ENCODE results near the gene DIPK1B. TPM values are rescaled to one million over a fixed set of nuclear protein-coding genes. Genes with fewer than 3 reads are reported as not detected.

The DIPK1B gene
- total RNA-seq, 2 experiments from 2014 or later = 0.15 to 0.18 TPM

DNA sequence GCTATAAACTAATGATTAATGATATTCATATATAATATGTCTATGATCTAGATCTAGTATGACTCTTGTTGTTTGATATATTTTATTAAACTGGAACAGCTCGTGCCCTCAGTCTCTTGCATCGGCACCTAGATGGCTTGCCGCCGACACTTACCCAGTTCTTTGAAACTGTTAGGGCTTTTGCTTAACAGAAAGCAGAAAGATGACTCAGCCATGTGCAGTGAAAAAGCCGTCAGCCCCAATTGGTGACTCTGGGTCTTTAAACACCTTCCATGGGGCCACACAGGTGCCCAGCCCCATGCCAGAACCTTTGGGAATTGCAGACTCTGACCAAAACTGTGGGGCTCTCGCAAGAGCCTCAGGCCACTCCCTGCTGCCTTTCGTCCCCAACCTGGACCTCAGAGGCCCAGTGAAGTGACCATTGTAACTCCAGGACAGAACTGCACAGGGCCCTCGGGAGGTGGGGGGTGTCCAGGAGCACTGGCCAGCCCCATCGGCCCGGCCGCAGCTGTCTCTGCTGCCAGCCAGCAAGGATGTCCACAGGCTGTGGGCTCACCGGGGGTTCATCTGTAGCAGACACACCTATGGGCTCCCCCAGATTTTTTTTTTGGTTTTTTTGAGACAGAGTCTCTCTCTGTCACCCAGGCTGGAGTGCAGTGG is 22.6 kb downstream of the DIPK1B start:
- H3K4me3 Mint-ChIP-seq = no peak overlapping the region
- POLR2A ChIA-PET = no interaction called here
- H3K9me3 Mint-ChIP-seq = no peaks in the 10 kb centered on the region
- no peak for DNase-seq
- peaks cover 2% of the 10 kb centered on the region for H3K4me1 Mint-ChIP-seq
- H3K27me3 Mint-ChIP-seq = no peaks in the 10 kb centered on the region
- H3K27ac Mint-ChIP-seq = no peak overlapping the region
- CTCF ChIA-PET = no interaction called here
- H3K36me3 Mint-ChIP-seq (ENCODE audit: low read depth) = no peaks in the 10 kb centered on the region

DNA sequence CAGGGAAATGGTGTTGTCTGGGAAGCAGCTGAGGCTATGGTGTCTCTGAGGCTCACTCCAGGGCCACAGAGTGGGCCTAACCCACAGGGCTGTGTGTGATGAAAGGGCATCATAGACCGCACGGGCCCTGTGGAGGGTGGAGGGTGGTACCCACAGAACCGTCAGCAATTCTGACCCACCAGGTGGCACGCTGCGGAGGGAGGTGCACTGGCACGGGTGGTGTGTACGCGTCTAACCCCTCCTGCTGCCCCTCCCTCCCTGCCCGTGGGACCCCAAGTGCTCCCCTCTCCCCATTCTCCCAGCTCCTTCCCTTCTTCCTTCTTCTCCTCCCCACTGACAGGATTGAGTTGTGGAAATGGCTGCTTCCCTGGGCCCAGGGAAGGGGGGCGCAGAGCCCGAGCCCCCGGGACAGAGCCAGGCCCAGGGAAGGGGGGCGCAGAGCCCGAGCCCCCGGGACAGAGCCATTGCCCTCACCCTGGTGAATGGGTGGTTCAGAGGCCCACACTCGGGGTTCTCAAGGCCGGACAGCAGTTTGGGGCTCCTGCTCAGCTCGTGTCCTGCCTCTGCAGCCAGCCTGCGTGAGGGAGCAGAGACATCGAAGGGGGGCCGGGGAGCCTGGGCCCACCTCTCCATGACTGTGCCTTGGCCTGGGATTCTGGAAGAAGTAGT is 23.6 kb downstream of the DIPK1B start:
- peaks cover 2% of the 10 kb centered on the region for H3K4me1 Mint-ChIP-seq
- no peak for DNase-seq
- ChIA-PET POLR2A (interaction anchor here (1.2 kb wide), 1 partner anchor 8 kb away, joined by 4 read pairs; no protein-coding TSS in a partner anchor), CTCF (no interaction called here)
- peaks cover 4% of the 10 kb centered on the region for H3K27me3 Mint-ChIP-seq
- H3K4me3 Mint-ChIP-seq = no peak overlapping the region
- H3K9me3 Mint-ChIP-seq = no peaks in the 10 kb centered on the region
- no peak overlapping the region for H3K27ac Mint-ChIP-seq
- H3K36me3 Mint-ChIP-seq (ENCODE audit: low read depth) = no peaks in the 10 kb centered on the region

DNA sequence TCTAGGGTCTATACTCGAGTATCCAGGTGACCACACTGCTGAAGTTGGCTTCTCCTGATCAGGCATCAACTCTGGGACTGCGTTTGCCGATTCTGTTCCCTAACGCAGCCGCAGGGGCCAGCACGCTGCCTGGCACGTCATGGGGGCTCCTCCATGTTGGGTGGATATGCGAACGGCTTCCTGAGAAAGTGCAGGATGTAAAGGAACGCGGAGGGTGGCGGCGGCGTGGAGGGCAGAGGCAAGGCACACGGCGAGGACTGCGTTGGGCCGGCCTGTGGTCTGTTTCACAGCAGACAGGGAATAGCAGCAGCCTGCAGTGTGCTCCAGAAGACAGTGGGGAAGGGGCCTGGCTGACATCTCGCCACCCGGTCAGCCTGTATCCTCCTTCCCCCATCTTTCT is 26.6 kb downstream of the DIPK1B start:
- Mint-ChIP-seq H3K4me1 (peaks cover 6% of the 10 kb centered on the region), H3K36me3 (ENCODE audit: low read depth) (no peaks in the 10 kb centered on the region), H3K4me3 (no peak overlapping the region), H3K27me3 (peaks cover 12% of the 10 kb centered on the region), H3K27ac (no peak overlapping the region), H3K9me3 (no peaks in the 10 kb centered on the region)
- ChIA-PET CTCF (no interaction called here), POLR2A (no interaction called here)
- no peak for DNase-seq

DNA sequence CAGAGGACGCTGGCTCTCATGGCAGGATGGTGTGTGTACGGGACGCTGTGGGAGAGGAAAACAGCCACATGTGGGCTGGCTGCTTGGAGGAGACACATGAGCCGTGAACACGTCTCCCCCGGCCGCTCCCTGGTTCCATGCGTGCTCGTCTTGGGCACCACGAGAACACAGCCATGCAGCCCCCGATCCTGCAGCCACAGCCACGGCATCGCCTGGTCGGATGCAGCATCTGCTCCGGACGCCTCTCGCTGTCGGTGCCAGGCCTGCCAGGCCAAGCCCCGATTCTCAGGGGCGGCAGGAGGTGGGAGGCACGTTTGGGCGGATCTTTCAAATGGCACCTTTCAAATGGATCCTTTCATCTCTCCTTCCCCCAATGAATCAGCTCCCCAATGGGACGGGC is 27.1 kb downstream of the DIPK1B start:
- no peak overlapping the region for H3K27ac Mint-ChIP-seq
- H3K4me1 Mint-ChIP-seq = peaks cover 6% of the 10 kb centered on the region
- ChIA-PET POLR2A (no interaction called here), CTCF (interaction anchor here (0.7 kb wide), 1 partner anchor 13 kb away, joined by 3 read pairs; no protein-coding TSS in a partner anchor)
- H3K9me3 Mint-ChIP-seq = no peaks in the 10 kb centered on the region
- no peak overlapping the region for H3K4me3 Mint-ChIP-seq
- no peak for DNase-seq
- peaks cover 12% of the 10 kb centered on the region for H3K27me3 Mint-ChIP-seq
- no peaks in the 10 kb centered on the region for H3K36me3 Mint-ChIP-seq (ENCODE audit: low read depth)

DNA sequence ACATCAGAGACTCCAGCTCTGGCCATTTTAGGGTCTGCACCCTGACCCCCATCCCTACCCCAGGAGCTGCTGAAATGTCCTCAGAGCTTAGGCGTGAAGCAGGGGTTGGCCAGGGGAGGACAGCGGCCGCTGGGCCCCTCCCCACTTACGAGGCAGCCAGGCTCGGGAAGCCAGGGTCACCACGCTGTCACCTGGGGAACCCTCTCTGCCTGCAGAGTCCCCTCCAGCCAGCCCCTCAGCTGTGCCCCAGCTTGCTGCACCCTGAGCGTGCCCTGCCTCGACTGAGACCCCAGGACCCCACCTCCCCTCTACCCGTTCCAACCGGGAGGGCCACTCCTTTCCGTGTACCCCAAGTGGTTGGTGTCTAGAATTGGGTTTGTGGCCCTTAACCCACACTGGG is 27.7 kb downstream of the DIPK1B start:
- H3K9me3 Mint-ChIP-seq = no peaks in the 10 kb centered on the region
- CTCF ChIA-PET = interaction anchor here (0.7 kb wide), 1 partner anchor 13 kb away, joined by 3 read pairs; no protein-coding TSS in a partner anchor
- no peaks in the 10 kb centered on the region for H3K36me3 Mint-ChIP-seq (ENCODE audit: low read depth)
- peaks cover 12% of the 10 kb centered on the region for H3K27me3 Mint-ChIP-seq
- no peak overlapping the region for H3K4me3 Mint-ChIP-seq
- POLR2A ChIA-PET = no interaction called here
- peaks cover 6% of the 10 kb centered on the region for H3K4me1 Mint-ChIP-seq
- no peak for DNase-seq
- no peak overlapping the region for H3K27ac Mint-ChIP-seq

DNA sequence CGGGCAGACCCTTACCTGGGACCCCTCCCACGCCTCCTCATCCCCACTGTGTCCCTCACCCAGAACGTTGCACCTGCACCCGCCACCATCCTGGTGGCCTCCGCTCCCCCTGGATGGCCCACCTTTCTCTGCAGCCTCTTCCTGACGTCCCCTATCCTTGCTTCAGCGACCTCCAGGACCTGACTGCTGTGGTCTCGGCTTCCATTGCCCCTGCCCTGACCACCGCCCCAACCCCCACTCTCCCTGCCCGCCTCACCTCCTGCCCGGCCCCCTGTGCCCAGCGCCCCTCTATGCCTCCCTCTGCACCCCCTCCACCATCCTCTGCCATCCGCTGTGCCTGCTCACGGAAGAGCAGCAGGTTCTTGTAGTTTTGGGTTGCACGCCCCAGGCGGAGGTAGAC is 28.1 kb downstream of the DIPK1B start:
- peaks cover 12% of the 10 kb centered on the region for H3K27me3 Mint-ChIP-seq
- H3K36me3 Mint-ChIP-seq (ENCODE audit: low read depth) = no peaks in the 10 kb centered on the region
- peaks cover 6% of the 10 kb centered on the region for H3K4me1 Mint-ChIP-seq
- no peak for DNase-seq
- H3K9me3 Mint-ChIP-seq = no peaks in the 10 kb centered on the region
- H3K27ac Mint-ChIP-seq = no peak overlapping the region
- no peak overlapping the region for H3K4me3 Mint-ChIP-seq
- POLR2A ChIA-PET = no interaction called here
- CTCF ChIA-PET = no interaction called here

DNA sequence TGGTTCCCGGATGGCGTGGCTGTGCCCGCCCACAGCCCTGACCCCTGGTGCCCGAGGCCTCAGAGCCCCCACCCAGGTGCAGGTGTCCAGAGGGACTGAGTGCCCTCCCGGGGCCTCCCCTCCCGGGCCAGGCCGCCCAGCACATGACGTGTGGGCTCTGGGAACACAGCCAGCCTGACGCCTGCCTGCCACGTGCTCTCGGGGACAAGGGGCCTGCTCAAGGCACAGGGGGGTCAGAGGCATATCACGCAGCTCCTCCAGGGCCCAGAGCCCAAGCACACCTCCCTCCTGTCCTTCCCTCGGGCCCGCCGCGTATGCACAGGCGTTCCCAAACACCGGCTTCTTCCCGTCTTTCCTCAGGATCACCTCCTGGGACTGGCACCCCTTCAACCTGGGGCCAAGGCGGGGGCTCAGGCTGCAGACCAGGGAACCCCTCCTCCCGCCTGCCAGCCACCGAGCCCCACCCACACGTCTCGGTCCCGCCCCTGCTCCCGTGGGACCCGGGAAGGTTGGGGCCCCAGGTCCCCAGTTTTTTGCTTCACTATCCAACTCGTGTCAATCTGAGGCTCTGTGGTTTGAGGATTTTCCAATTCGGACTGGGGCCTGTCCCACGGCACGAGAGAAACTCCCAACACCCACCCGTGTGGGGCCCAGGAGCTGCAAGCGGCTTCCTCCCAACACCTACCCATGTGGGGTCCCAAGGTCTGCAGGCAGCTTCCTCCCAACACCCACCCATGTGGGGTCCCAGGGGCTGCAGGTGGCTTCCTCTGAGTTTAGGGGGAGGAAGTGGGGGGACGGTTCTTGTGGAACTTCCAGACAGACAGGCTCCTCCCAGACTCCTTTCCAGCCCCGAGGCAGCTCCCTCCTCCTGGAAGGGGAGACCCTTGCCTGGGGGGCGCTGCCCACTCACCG is 28.9 kb downstream of the DIPK1B start:
- peaks cover 6% of the 10 kb centered on the region for H3K4me1 Mint-ChIP-seq
- DNase-seq = no peak
- H3K27ac Mint-ChIP-seq = no peak overlapping the region
- H3K9me3 Mint-ChIP-seq = no peaks in the 10 kb centered on the region
- H3K27me3 Mint-ChIP-seq = peaks cover 13% of the 10 kb centered on the region
- ChIA-PET POLR2A (interaction anchor here (0.8 to 1.8 kb wide), 4 partner anchors 9 to 499 kb away, joined by 3 to 12 read pairs (median 4); no protein-coding TSS in a partner anchor), CTCF (interaction anchor here (1.3 to 1.4 kb wide), 4 partner anchors 9 to 19 kb away, joined by 3 to 8 read pairs (median 6); partner anchors contain the start of gene LCN8)
- no peak overlapping the region for H3K4me3 Mint-ChIP-seq
- H3K36me3 Mint-ChIP-seq (ENCODE audit: low read depth) = no peaks in the 10 kb centered on the region

DNA sequence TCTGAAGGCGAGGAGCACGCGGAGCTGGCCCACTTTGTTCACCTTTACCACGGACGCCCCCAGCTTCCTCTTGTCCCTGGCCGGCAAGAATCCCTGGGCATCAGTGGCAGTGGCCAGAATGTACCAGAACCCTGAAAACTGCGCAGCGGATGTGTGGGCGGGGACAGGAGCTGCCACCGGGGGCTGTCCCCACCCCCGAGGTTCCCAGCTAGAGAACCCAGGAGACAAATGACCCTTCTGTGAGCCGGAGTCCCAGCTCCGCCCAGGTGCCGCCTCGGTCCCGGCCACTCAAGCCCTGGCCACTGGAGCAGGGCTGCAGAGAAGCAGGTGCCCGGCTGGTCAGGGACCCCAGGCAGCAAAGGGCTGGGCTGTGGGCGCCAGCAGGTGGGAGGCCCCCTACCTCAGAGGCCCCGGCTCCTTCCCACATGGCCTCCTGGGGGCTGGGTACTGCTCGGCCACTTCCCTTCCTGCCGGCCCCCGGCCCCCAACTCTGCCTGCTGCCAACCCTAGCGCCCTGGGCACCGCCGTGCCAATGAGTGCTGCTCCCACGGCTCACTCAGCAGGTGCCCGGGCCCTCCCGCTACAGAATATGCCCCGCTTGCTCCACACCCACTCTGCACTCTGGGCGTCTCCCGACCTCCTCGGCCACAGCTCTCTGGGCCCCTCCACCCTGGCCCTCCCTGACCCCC is 29.7 kb downstream of the DIPK1B start:
- POLR2A ChIA-PET = interaction anchor here (0.8 to 1.8 kb wide), 4 partner anchors 8 to 498 kb away, joined by 3 to 12 read pairs (median 4); no protein-coding TSS in a partner anchor
- no peak overlapping the region for H3K27ac Mint-ChIP-seq

DNA sequence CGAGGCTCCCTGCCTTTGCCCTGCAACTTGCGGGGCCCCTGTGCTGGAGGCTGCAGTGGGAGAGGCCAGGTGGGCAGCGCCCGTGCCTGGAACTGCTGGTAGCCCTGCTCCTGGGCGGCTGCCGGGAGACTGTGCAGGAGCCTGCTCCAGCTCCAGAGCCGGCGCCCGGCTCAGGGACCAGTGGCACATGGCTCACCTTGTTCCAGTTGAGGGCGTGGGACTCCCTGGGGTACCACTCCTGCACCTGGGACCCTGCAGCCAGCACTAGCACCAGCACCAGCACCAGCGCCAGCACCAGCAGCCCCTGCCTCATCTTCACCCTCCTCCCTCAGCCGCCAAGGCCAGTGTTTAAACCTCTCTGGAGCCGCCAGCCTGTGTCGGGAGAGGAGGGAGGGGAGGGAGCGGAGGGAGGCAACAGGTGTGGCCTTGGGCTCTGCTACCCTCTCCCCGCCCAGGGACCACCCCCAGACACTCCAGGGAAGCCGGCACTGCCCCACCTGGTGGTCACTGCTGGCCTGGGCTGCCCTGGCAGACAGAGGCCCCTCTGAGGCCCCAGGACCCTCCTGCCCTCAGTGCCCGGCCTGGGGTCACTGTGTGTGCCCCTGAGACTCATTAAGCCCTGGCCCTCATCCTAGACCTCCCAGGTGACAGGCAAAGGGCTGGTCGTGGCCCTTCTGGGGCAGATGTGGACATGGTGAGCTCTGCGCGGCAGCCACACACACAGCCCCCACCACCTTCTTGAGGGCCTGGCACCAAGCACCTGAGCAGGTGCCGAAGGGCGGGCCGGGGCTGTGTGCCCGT is 30.4 kb downstream of the DIPK1B start, which contains the start of gene LCN10:
LCN10 (minus strand) TSS at position 350 of the 801 bp plus-strand sequence; CDS start at position 313, 37 bp downstream.
- H3K4me3 Mint-ChIP-seq = no peak within 1 kb of the TSS
- CTCF ChIA-PET = interaction anchor here (1.3 kb wide), 1 partner anchor 16 kb away, joined by 7 read pairs; no protein-coding TSS in a partner anchor

More for the DNA sequence above, 29.7 kb downstream of the DIPK1B start:
- Mint-ChIP-seq H3K27me3 (peaks cover 14% of the 10 kb centered on the region), H3K4me3 (no peak overlapping the region), H3K4me1 (peaks cover 6% of the 10 kb centered on the region), H3K36me3 (ENCODE audit: low read depth) (no peaks in the 10 kb centered on the region), H3K9me3 (no peaks in the 10 kb centered on the region)
- no peak for DNase-seq
- CTCF ChIA-PET = interaction anchor here (1.3 to 1.4 kb wide), 4 partner anchors 8 to 18 kb away, joined by 3 to 8 read pairs (median 6); partner anchors contain the start of gene LCN8

DNA sequence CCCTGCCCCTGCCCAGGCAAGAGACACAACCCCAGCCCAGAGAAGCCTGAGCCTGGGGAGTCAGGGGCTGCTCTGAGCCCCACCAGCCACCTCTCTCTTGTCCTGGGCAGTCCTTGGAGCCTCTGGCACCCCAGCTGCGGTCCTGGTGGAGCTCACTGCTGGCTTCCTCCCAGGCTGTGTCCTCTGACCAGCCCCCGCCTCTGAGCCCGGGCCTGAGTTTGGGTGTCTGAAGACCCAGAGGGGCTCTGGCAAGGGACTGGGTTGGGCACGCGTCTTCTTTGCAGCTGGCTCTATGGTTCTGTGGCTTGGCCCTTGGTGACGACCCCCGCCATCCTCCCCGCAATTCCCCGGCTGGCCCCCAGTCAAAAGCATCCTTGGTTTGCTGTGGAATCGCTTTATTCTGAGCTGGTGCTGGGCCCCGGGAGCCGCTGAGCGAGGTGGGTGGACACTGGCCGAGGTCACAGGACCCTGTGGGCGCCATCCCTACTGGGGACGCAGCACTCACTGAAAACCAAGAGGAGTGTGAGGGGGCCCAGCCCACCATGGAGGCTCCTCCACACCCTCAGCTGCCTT is 31.4 kb downstream of the DIPK1B start:
- no peaks in the 10 kb centered on the region for H3K36me3 Mint-ChIP-seq (ENCODE audit: low read depth)
- DNase-seq = no peak
- H3K4me3 Mint-ChIP-seq = no peak overlapping the region
- no peaks in the 10 kb centered on the region for H3K9me3 Mint-ChIP-seq
- ChIA-PET POLR2A (interaction anchor here (1.5 kb wide), 1 partner anchor 16 kb away, joined by 8 read pairs; no protein-coding TSS in a partner anchor), CTCF (interaction anchor here (0.7 kb wide), 1 partner anchor 414 kb away, joined by 3 read pairs; no protein-coding TSS in a partner anchor)
- peaks cover 6% of the 10 kb centered on the region for H3K4me1 Mint-ChIP-seq
- H3K27ac Mint-ChIP-seq = no peak overlapping the region
- peaks cover 14% of the 10 kb centered on the region for H3K27me3 Mint-ChIP-seq

More for the DNA sequence above, 30.4 kb downstream of the DIPK1B start, which contains the start of gene LCN10:
- no peak for DNase-seq
- peaks cover 14% of the 10 kb centered on the region for H3K27me3 Mint-ChIP-seq
- no peaks in the 10 kb centered on the region for H3K36me3 Mint-ChIP-seq (ENCODE audit: low read depth)
- H3K27ac Mint-ChIP-seq = no peak within 1 kb of the TSS
- H3K9me3 Mint-ChIP-seq = no peaks in the 10 kb centered on the region
- peaks cover 6% of the 10 kb centered on the region for H3K4me1 Mint-ChIP-seq
- POLR2A ChIA-PET = interaction anchor here (1.5 to 1.8 kb wide), 2 partner anchors 15 kb away, joined by 8 to 12 read pairs; no protein-coding TSS in a partner anchor

DNA sequence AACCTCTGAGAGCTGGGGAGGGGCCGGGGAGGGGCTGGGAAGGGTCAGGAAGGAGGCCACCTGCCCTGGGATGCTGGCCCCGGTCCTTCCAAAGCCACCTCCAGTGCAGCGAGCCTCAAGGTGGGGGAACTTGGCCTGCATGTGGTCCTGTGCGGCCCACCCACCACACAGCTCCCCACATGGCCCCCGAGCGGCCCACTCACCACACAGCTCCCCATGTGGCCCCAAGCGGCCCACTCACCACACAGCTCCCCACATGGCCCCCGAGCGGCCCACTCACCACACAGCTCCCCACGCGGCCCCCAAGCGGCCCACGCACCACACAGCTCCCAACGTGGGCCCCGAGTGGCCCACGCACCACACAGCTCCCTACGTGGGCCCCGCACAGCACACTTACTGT is 32.4 kb downstream of the DIPK1B start:
- Mint-ChIP-seq H3K9me3 (no peaks in the 10 kb centered on the region), H3K36me3 (ENCODE audit: low read depth) (no peaks in the 10 kb centered on the region), H3K4me3 (no peak overlapping the region), H3K27ac (no peak overlapping the region), H3K27me3 (peaks cover 14% of the 10 kb centered on the region), H3K4me1 (peaks cover 10% of the 10 kb centered on the region)
- CTCF ChIA-PET = interaction anchor here (0.5 to 0.7 kb wide), 2 partner anchors 18 to 416 kb away, joined by 3 read pairs; no protein-coding TSS in a partner anchor
- POLR2A ChIA-PET = interaction anchor here (0.7 to 1.6 kb wide), 3 partner anchors 15 to 17 kb away, joined by 3 to 8 read pairs (median 4); no protein-coding TSS in a partner anchor
- DNase-seq = no peak
